GM12873 (cell line): Measurements from ENCODE around the gene HEMGN.

Source experiments
- TF ChIP-seq, protein P1 (sequence below): IDR thresholded peaks from 2 replicates; pipeline ENCODE4 v1.5.1; 2012; ENCODE audit warnings: low read depth, mild to moderate bottlenecking, moderate library complexity, low read length, control low read depth; ENCODE audit not compliant: insufficient read depth; ENCODE audit errors: missing control alignments

HEMGN gene

DNA sequence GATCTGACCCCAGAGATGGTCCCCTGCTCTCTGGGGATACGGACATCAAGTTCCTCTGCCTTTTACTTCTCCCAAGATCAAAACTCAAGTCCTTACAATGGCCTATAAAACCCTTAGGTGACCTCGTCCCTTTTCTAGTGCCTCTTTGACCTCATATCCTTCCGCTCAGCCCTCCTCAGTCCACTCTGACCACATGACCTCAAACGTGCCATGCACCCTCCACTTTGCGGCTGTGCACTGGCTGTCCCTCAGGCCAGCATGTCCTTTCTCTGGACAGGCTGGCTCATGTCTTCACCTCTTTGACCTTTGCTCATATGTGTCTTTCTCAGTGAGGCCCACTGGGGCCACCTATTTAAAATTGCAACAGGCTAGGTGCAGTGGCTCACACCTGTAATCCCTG, 30.3 kb downstream of the HEMGN start:
- TF ChIP-seq, protein P1, sequence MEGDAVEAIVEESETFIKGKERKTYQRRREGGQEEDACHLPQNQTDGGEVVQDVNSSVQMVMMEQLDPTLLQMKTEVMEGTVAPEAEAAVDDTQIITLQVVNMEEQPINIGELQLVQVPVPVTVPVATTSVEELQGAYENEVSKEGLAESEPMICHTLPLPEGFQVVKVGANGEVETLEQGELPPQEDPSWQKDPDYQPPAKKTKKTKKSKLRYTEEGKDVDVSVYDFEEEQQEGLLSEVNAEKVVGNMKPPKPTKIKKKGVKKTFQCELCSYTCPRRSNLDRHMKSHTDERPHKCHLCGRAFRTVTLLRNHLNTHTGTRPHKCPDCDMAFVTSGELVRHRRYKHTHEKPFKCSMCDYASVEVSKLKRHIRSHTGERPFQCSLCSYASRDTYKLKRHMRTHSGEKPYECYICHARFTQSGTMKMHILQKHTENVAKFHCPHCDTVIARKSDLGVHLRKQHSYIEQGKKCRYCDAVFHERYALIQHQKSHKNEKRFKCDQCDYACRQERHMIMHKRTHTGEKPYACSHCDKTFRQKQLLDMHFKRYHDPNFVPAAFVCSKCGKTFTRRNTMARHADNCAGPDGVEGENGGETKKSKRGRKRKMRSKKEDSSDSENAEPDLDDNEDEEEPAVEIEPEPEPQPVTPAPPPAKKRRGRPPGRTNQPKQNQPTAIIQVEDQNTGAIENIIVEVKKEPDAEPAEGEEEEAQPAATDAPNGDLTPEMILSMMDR: no peak

DNA sequence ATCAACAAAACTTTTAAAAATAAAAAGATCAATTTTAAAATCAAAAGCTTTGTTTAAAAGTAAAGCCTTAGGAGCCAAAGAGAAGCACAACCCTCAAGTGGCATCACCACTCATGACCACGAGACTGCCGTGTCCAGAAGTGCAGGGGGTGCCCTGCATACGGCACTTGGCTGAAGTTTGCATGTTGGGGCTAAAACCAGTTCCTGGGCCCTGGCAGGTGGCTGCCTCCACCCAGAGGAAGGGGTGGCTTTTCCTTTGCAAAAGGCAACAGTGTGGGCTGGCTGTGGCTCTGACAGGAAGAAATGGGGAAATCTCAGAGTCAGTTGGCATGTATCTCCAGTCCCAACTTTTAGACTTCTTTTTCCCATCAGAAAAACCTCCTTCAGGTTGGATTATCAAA, 30.9 kb downstream of the HEMGN start:
- TF ChIP-seq, protein P1: no peak

DNA sequence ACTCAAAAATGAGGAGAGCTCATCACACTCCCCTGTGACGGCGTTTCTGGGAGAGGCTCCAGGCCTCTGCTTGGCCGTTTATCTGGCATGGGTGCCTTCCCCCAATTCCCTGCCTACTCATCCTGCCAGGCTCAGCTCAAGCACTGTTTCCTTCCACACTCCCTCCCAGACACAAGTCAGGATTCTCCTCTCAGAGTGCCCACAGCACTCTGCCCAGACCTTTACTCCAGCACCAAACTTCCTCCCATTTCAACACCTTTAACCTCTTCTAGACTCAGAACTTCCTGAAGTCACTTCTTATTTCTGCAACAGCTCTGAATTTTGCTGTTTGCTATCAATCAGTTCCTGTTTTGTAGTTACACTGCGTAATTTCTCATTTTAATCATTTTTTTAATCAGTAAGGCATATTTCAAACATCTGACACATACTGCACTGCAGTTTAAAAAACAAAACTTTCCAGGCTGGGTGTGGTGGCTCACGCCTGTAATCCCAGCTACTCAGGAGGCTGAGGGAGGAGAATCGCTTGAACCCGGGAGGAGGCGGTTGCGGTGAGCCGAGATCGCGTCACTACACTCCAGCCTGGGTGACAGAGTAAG, 31.6 kb downstream of the HEMGN start:
- TF ChIP-seq, protein P1: no peak

DNA sequence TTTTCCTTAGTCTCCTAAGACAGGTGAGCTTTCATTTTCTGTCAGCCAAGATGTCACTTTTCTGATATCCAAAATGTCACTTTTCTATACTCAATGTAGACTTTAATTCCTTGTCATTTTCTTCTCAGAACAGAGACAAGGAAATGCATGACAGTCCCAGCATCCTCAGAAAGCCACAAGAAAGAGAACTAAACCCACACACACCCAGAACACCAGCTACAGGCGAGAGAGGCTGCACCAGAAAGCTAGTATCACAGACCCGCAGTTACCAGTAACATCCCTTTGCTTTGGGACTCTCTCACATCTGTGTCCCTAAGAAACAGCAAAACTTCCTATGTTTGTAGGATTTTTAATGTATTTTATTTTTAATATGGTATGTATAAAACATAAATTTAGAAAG, 32.7 kb downstream of the HEMGN start:
- TF ChIP-seq, protein P1: no peak

DNA sequence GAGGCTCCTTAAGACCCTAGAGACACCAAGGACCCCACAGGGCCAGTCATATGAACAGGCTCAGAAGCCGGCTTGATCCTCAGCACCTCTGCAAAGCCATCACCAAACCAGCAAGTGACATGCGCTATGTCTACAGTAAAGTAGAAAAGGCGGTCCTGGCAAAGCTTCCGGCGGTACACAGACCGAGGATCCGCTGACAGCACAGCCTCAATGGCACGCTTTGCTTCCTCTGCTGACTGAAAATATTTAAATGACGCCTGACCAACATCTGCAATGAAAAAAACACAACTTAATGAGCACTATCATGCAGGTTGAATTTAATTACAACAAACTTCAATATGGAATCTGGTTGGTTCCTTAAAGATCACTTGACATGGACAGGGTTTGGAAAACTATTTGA, 33.2 kb downstream of the HEMGN start:
- TF ChIP-seq, protein P1: no peak

DNA sequence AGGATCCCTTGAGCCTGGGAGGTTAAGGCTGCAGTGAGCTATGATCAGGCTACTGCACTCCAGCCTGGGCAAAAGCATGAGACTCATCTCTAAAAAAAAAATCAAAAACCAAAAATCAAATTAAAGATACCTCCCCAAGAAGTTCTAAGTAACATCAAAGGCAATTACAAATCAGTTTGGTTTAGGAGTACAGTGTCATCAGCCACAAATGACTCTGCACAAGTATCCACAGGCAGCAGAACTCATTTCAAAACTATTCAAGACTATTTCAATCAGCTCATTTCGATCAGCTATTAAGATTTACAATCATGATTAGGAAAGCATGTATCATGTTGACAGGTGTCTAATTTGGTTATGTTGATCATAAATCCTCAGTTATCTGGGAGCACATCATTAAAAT, 34.8 kb downstream of the HEMGN start:
- TF ChIP-seq, protein P1: no peak

DNA sequence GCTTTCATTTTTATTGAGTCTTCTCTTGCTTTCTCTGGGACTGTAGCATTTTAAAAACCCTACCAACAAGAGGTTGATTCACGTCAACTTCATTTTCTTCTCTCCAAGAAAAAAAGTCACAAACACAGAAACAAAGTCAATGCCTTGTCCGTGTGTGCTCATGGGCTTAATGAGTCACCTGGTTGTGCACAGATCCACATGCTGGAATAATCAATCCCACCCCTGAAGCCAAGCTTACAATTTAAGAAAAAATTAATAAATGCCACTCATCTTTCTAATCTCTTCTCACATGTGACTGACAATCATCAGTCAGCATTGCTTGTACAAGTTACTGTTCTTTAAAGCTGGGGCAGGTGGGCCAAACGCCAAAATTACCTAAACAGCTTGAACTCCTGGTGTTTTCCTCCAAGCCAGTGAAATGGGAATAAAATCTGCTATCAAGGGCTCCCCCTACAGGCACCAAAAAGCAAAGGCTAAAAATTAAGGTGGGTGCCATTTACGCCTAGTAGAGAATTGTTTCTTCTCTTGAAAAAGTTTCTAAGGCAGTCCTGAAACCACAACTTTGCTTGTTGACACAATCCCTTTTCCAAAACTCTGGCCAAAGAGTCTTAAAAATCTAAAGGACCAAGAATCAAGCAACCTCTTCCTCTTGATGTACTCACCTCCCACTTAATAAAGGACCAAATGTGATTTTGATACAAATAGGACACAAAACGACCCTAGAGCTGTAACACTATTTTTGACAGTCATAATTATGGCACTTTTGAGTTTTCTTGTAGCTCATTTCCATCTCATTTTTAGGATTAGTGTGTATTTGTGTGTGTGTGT, 37.0 kb downstream of the HEMGN start:
- TF ChIP-seq, protein P1: peak; percentile 75
